ENCODE results near the gene TP53I11. TPM values are rescaled to one million over a fixed set of nuclear protein-coding genes. Genes with fewer than 3 reads are reported as not detected.

Gene TP53I11
- total RNA-seq, 6 experiments from 2014 or later: 1.1 to 2.9 (median 1.8) TPM

- H3K4me1 Mint-ChIP-seq (ENCODE audit: low read depth): no peaks in the 10 kb centered on the region
- TF ChIP-seq CTCF (IDR thresholded peaks at IDR 0.05): no peak
- DNase-seq: no peak
- no peak overlapping the region for H3K27ac Mint-ChIP-seq
- H3K36me3 Mint-ChIP-seq (ENCODE audit: low read depth): no peaks in the 10 kb centered on the region
- peaks cover 42% of the 10 kb centered on the region for H3K27me3 Mint-ChIP-seq (ENCODE audit: insufficient read depth)
- H3K4me3 Mint-ChIP-seq: no peak overlapping the region
- H3K9me3 Mint-ChIP-seq: no peaks in the 10 kb centered on the region
Measured at GRCh38 chr11:44993971-44994704, 43.5 kb upstream of the TP53I11 start.

- no peak for DNase-seq
- Mint-ChIP-seq H3K27me3 (ENCODE audit: insufficient read depth) (peaks cover 42% of the 10 kb centered on the region), H3K9me3 (no peaks in the 10 kb centered on the region), H3K4me1 (ENCODE audit: low read depth) (no peaks in the 10 kb centered on the region), H3K36me3 (ENCODE audit: low read depth) (no peaks in the 10 kb centered on the region), H3K4me3 (no peak overlapping the region), H3K27ac (no peak overlapping the region)
- no peak for TF ChIP-seq CTCF (IDR thresholded peaks at IDR 0.05)
Measured at GRCh38 chr11:44992774-44993173, 42.1 kb upstream of the TP53I11 start.

- Mint-ChIP-seq H3K36me3 (ENCODE audit: low read depth) (no peaks in the 10 kb centered on the region), H3K4me1 (ENCODE audit: low read depth) (no peaks in the 10 kb centered on the region), H3K9me3 (no peaks in the 10 kb centered on the region), H3K27me3 (ENCODE audit: insufficient read depth) (peaks cover 45% of the 10 kb centered on the region), H3K27ac (no peak overlapping the region), H3K4me3 (no peak overlapping the region)
- no peak for TF ChIP-seq CTCF (IDR thresholded peaks at IDR 0.05)
- no peak for DNase-seq
Measured at GRCh38 chr11:44992181-44992582, 41.5 kb upstream of the TP53I11 start.

GRCh38 chr11:44990665-44991064, 40.0 kb upstream of the TP53I11 start:
- H3K36me3 Mint-ChIP-seq (ENCODE audit: low read depth): no peaks in the 10 kb centered on the region
- no peak overlapping the region for H3K4me3 Mint-ChIP-seq
- H3K9me3 Mint-ChIP-seq: no peaks in the 10 kb centered on the region
- no peaks in the 10 kb centered on the region for H3K4me1 Mint-ChIP-seq (ENCODE audit: low read depth)
- peaks cover 56% of the 10 kb centered on the region for H3K27me3 Mint-ChIP-seq (ENCODE audit: insufficient read depth)
- no peak for DNase-seq
- H3K27ac Mint-ChIP-seq: no peak overlapping the region
- TF ChIP-seq CTCF (IDR thresholded peaks at IDR 0.05): no peak

GRCh38 chr11:44989831-44990566, 39.3 kb upstream of the TP53I11 start:
- Mint-ChIP-seq H3K27me3 (ENCODE audit: insufficient read depth) (peaks cover 62% of the 10 kb centered on the region), H3K4me1 (ENCODE audit: low read depth) (no peaks in the 10 kb centered on the region), H3K27ac (no peak overlapping the region), H3K4me3 (no peak overlapping the region), H3K36me3 (ENCODE audit: low read depth) (no peaks in the 10 kb centered on the region), H3K9me3 (no peaks in the 10 kb centered on the region)
- TF ChIP-seq CTCF (IDR thresholded peaks at IDR 0.05): no peak
- no peak for DNase-seq

Measured in HFFc6 (cell line).